GM12864 (cell line): ENCODE data around the gene JPT2.
"Not testable (repeated sequence)": the region's sequence is repeated elsewhere in the genome, so short reads cannot be mapped to it uniquely, and the experiment has no call there.

Experiments used
- DNase-seq: peaks from one replicate; pipeline ENCODE4 v3.0.0-alpha.2; 2011; ENCODE audit warnings: low read depth
- H3K4me3 ChIP-seq: 2 replicates; pipeline ENCODE4 v1.5.1; 2011; ENCODE audit warnings: mild to moderate bottlenecking, low read depth, low read length, control low read depth
- TF ChIP-seq, protein P1 (sequence below): IDR thresholded peaks from 2 replicates; pipeline ENCODE4 v1.5.1; 2011; ENCODE audit warnings: low read depth, mild to moderate bottlenecking, moderate library complexity, low read length, control low read depth, inconsistent platforms; ENCODE audit errors: missing control alignments

The JPT2 gene

DNA sequence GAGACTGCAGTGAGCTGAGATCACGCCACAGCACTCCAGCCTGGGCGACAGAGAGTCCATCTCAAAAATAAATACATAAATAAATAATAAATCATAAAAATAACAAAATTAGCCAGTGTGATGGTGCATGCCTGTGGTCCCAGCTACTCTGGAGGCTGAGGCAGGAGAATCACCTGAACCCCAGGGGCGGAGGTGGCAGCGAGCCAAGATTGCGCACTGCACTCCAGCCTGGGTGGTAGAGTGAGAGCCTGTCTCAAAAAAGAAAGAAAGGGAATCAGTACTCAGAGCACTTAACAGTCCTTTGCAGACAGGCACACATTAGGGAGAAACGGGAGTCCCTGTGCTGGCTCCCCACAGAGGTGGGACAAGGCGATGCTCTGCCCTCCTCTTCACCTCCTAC is 53.0 kb downstream of the JPT2 start:
- TF ChIP-seq, protein P1, sequence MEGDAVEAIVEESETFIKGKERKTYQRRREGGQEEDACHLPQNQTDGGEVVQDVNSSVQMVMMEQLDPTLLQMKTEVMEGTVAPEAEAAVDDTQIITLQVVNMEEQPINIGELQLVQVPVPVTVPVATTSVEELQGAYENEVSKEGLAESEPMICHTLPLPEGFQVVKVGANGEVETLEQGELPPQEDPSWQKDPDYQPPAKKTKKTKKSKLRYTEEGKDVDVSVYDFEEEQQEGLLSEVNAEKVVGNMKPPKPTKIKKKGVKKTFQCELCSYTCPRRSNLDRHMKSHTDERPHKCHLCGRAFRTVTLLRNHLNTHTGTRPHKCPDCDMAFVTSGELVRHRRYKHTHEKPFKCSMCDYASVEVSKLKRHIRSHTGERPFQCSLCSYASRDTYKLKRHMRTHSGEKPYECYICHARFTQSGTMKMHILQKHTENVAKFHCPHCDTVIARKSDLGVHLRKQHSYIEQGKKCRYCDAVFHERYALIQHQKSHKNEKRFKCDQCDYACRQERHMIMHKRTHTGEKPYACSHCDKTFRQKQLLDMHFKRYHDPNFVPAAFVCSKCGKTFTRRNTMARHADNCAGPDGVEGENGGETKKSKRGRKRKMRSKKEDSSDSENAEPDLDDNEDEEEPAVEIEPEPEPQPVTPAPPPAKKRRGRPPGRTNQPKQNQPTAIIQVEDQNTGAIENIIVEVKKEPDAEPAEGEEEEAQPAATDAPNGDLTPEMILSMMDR = no peak
- H3K4me3 ChIP-seq = no peak overlapping the region
- no peak for DNase-seq

DNA sequence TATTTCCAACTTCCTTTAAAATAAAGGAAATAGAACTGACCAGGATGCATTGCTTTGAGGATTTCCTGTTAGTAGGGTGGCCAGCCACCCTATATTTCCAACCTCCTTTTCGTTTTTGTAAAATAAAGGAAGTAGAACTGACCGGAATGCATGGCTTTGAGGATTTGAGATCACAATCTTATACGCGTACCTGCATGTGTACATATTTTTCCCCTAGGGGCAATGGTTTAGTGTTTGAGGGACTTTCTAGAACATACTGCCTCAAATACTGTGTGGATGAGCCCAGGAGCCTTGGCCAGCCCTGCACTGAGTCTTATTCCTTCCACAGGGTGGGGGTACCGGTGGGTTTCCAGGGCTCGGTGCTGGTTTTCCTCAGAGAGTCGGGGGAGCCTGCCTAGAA is 53.5 kb downstream of the JPT2 start:
- TF ChIP-seq, protein P1 = no peak
- no peak for DNase-seq

DNA sequence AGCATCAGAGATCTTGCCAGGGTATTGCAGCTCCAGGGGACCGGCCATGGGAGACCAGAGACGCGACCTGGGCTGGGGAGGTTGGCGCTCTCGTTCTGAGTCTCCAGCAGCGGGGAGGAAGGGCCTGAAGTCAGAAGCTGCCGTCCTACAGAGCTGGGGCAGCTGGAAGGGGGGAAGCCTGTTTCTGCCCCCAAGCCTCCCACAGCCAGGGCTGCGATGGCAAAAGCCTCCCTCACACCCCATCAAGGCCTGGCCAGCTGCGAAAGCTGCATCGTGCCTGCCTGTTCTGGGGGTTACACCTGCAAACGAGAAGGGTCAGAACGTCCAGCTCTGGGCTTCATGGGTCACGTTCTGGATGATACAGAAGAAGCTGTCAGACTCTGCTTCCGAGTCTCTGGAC is 54.0 kb downstream of the JPT2 start:
- TF ChIP-seq, protein P1 = no peak
- no peak overlapping the region for H3K4me3 ChIP-seq
- no peak for DNase-seq

More for the DNA sequence above, 53.5 kb downstream of the JPT2 start:
- no peak overlapping the region for H3K4me3 ChIP-seq

DNA sequence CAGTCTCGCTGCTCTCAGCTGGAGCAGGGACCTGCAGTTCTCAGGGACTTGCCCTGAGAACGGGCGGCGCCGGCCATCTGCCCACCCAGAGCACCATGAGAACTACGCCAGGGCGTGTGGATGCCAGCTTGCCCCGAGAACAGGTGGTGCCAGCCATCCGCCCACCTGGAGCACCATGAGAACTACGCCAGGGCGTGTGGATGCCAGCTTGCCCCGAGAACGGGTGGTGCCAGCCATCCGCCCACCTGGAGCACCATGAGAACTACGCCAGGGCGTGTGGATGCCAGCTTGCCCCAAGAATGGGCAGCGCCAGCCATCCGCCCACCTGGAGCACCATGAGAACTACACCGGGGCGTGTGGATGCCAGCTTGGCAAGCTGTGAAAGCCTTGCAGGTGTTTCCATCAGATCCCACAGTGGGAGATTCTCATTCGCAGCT is 54.5 kb downstream of the JPT2 start:
- not testable (repeated sequence) for DNase-seq, H3K4me3 ChIP-seq

DNA sequence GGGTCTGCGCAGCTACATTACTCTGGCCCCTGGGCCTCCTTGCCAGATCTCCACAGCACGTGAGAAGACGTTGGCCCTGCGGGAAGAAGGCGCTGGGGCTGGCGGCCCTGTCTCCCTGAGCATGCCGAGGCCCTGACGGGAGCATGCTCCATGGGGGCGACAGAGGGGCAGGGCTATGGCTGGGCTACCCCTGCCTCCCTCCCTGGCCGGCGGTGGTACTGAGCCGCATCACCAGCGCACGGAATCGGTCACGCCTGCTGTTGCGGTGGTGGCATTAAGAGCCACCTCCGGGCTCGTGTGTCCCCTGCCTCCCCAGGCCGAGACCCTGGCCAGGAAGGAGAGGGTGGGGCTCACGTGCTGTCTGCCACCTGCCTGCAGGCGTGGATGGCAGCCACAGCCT is 56.0 kb downstream of the JPT2 start:
- no peak for DNase-seq
- H3K4me3 ChIP-seq = no peak overlapping the region
- TF ChIP-seq, protein P1 = no peak

DNA sequence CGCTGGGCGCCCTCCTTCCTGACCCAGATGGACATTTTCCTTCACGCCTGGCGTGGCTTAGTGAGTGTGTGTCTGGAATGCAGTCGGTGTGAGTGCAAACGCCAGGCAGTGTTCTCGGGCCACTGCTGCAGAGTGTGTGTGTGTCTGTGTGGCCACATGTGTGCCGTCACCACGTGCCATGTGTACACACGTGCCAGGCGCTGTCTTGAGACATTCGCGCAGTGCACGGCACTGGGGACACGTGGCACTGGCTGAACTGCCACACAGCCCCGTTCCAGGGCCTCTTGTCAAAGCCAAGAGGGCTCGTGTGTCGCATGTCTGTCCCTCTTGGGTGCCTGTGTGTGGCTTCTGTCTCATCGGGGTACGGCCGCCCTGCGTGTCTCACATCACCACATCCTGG is 56.7 kb downstream of the JPT2 start:
- no peak overlapping the region for H3K4me3 ChIP-seq
- DNase-seq = no peak
- TF ChIP-seq, protein P1 = no peak

DNA sequence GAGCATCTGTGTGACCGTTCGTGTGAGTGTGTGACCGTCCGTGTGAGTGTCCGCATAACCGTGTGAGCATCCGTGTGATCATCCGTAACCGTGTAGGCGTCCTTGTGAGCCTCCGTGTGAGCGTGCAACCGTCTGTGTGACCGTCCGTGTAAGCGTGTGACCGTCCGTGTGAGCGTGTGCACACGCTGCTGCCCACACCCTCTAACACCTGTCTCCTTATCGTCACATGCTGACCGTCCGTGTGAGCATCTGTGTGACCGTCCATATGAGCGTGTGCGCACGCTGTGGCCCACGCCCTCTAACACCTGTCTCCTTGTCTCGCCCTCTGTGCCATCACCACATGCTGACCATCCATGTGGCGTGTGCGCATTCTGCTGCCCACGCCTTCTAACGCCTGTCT is 62.2 kb downstream of the JPT2 start:
- no peak for DNase-seq
- no peak overlapping the region for H3K4me3 ChIP-seq
- TF ChIP-seq, protein P1 = no peak
